ENCODE results near the gene MACC1. TPM values are rescaled to one million over a fixed set of nuclear protein-coding genes. Genes with fewer than 3 reads are reported as not detected.

The MACC1 gene
- total and polyA plus RNA-seq, 9 of the 15 experiments (the other 6 are each of a cell fraction or from before 2014, with no cell fraction given) = 5.9 to 30.2 (median 10.4) TPM

- TF ChIP-seq USF2 (CRISPR knock-in tag; IDR thresholded peaks at IDR 0.05) (no peak), TAF7 (tag; IDR thresholded peaks at IDR 0.05) (no peak), CSDE1 (IDR thresholded peaks at IDR 0.05) (no peak), ZEB2 (IDR thresholded peaks at IDR 0.05) (peak; percentile 72; the same call in 1 of the 2 replicates), ZNF133 (CRISPR knock-in tag; IDR thresholded peaks at IDR 0.05) (no peak), MAFK (IDR thresholded peaks at IDR 0.05; ENCODE audit: low read length) (no peak), NFXL1 (CRISPR knock-in tag; IDR thresholded peaks at IDR 0.05) (no peak), ZFPM2 (CRISPR knock-in tag; IDR thresholded peaks at IDR 0.05) (no peak), NR4A1 (CRISPR knock-in tag; IDR thresholded peaks at IDR 0.05) (no peak), NR4A1 (tag; IDR thresholded peaks at IDR 0.05) (no peak), CCNT2 (IDR thresholded peaks at IDR 0.05; ENCODE audit: borderline replicate concordance, extremely low read depth, insufficient read length, low read depth, low read length) (no peak), RBFOX2 (IDR thresholded peaks at IDR 0.05; ENCODE audit: low read depth, low read length) (no peak; the same call in 1 of the 2 replicates), ZNF655 (CRISPR knock-in tag; IDR thresholded peaks at IDR 0.05) (no peak), HDAC1 (IDR thresholded peaks at IDR 0.05) (no peak), ZNF584 (CRISPR knock-in tag; IDR thresholded peaks at IDR 0.05; ENCODE audit: low read depth) (no peak), SAFB (IDR thresholded peaks at IDR 0.05; ENCODE audit: borderline replicate concordance, low read depth, low read length) (no peak), ASH1L (IDR thresholded peaks at IDR 0.05; ENCODE audit: borderline replicate concordance, low read depth, partially characterized antibody) (no peak), ZNF830 (CRISPR knock-in tag; IDR thresholded peaks at IDR 0.05) (no peak), NUFIP1 (IDR thresholded peaks at IDR 0.05; ENCODE audit: partially characterized antibody) (no peak), CCAR2 (IDR thresholded peaks at IDR 0.05; ENCODE audit: low read depth, low read length) (no peak), JUN (IDR thresholded peaks at IDR 0.05; ENCODE audit: borderline replicate concordance, low read depth, low read length) (no peak), JUN (CRISPR knock-in tag; IDR thresholded peaks at IDR 0.05; ENCODE audit: borderline replicate concordance) (no peak), HSF4 (CRISPR knock-in tag; IDR thresholded peaks at IDR 0.05; ENCODE audit: borderline replicate concordance) (no peak), ZNF77 (CRISPR knock-in tag; IDR thresholded peaks at IDR 0.05) (no peak), ZNF184 (CRISPR knock-in tag; IDR thresholded peaks at IDR 0.05) (no peak)
- TF ChIP-seq, protein P1, sequence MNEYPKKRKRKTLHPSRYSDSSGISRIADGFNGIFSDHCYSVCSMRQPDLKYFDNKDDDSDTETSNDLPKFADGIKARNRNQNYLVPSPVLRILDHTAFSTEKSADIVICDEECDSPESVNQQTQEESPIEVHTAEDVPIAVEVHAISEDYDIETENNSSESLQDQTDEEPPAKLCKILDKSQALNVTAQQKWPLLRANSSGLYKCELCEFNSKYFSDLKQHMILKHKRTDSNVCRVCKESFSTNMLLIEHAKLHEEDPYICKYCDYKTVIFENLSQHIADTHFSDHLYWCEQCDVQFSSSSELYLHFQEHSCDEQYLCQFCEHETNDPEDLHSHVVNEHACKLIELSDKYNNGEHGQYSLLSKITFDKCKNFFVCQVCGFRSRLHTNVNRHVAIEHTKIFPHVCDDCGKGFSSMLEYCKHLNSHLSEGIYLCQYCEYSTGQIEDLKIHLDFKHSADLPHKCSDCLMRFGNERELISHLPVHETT (CRISPR knock-in tag; conservative IDR thresholded peaks at IDR 0.05 in 1 of 2, IDR thresholded peaks at IDR 0.05 in 1 of 2) = 0 out of 4 replicates have a peak, but pooled peaks of 1 of the 2 experiments have one; percentile 38
- TF ChIP-seq, protein P2, sequence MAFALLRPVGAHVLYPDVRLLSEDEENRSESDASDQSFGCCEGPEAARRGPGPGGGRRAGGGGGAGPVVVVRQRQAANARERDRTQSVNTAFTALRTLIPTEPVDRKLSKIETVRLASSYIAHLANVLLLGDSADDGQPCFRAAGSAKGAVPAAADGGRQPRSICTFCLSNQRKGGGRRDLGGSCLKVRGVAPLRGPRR (CRISPR knock-in tag; IDR thresholded peaks at IDR 0.05) = no peak
Measured at GRCh38 chr7:20217193-20217948, at the start of gene MACC1 (continued).
